Stimulated activated CD4-positive, alpha-beta T cell treated with anti-CD3 and anti-CD28 coated beads, Interleukin-12 subunit alpha, Interleukin-12 subunit beta, amount 100 ng/mL, for 24 hours (primary cell): ENCODE results near the gene RIPOR3.
"Not testable (repeated sequence)": the region's sequence is repeated elsewhere in the genome, so short reads cannot be mapped to it uniquely, and the experiment has no call there.

Experiments
- DNase-seq, 2 experiments: peaks; one replicate each; pipeline ENCODE4 v3.0.0-alpha.2; 2020; ENCODE audit warnings: low read depth in 2 of 2

Gene RIPOR3

GRCh38 chr20:50572938-50573777, 118.2 kb downstream of the RIPOR3 start:
- no peak for DNase-seq

- no peak for DNase-seq
These were observed 119.9 kb downstream of the RIPOR3 start for GRCh38 chr20:50571466-50571865.

DNA sequence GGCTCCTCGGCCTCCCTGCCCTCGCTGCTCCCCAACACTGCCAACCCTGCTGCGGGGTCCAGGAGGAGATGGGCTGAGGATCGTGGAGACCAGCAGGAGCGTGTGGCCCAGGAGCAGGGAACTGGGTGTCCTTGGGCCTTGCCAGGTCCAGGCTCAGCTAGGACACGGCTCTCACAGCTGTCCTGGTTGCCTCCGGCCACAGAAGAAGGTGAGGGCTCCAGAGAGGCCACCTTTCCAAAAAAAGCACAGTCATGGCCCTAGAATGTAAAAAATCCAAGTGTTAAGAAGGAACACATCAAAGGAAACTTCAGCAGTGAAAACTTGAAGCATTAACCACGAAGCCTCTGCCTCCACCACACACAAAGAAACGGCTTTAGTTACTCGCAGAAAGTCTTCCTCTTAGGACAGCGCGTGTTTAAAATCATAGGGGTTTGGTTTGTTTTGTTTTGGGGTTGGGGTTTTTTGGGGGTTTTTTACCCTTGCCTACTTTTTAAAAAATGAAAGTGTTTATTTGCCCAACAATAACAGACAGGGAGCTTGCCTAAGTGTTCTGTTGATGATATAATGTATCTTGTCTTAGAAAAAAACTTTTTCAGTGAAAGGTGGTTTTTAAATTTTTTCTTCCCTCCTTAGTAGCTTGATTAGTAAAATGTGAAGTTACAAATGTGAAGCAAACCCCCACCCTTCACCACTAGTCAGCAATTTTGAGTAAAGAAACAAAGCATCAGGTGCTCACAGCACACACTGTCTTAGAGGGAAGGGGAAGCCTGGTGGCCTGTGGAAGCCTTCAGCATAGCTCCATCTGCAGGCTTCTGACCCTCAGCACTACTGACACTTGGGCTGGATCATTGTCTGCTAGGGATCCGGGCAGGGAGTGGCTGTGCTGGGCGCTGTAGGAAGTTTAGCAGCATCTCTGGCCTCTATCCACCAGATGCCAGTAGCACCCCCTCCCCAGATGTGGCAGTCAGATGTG, 121.2 kb downstream of the RIPOR3 start:
- no peak for DNase-seq

DNA sequence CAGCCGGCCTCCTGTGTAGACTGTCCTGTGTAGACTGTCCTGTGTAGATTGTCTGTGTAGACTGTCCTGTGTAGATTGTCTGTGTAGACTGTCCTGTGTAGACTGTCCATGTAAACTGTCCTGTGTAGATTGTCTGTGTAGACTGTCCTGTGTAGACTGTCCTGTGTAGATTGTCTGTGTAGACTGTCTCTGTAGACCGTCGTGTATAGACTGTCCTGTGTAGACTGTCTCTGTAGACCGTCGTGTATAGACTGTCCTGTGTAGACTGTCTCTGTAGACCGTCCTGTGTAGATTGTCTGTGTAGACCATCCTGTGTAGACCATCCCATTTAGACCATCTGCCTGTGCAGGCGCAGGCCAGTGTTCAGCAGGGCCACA, 121.9 kb downstream of the RIPOR3 start:
- not testable (repeated sequence) for DNase-seq

- no peak for DNase-seq
These were observed 122.8 kb downstream of the RIPOR3 start for GRCh38 chr20:50568549-50568942.

GRCh38 chr20:50567860-50568548, 123.3 kb downstream of the RIPOR3 start:
- DNase-seq: no peak

DNA sequence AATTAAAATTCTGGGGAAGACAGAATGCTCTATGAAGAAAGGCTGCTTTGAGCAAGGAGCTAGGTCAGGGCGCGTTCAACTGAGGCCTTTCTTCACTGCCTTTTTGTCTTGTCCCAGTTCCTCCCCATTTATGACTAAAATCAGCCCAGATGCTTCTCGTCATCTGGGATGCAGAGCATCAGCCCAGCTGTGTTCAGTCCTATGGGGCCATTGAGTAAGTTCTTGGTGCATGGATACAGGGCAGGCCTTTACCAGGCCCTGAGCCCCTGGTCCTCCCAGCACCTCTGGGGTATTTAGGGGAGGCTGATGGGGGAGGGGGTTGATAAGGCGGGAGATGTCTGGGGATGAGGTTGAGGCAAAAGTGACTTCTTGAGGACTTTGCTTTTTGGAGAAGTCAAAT, 125.5 kb downstream of the RIPOR3 start:
- no peak for DNase-seq

DNA sequence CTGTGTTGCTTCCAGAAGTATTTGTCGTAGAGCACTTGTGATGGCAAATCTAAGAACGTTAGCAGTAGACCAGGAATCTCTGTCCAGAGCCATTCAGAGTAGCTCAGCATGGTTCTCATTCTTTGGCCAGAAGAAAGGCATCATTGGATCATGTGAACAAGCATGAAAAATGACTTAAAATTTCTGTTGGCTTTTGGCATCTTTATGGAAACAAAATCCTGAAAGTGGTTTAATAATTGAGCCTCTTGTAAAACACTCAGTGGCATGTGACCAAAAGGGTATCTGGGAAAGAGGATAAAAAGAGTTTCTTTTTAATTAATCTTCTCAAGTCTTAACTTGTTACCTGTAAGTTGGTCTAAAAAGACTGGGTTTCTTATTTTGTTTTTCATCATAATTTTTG, 126.0 kb downstream of the RIPOR3 start:
- DNase-seq: no peak

GRCh38 chr20:50563133-50563944, 128.0 kb downstream of the RIPOR3 start:
- DNase-seq: no peak

GRCh38 chr20:50562262-50562701, 129.1 kb downstream of the RIPOR3 start:
- DNase-seq: no peak

DNA sequence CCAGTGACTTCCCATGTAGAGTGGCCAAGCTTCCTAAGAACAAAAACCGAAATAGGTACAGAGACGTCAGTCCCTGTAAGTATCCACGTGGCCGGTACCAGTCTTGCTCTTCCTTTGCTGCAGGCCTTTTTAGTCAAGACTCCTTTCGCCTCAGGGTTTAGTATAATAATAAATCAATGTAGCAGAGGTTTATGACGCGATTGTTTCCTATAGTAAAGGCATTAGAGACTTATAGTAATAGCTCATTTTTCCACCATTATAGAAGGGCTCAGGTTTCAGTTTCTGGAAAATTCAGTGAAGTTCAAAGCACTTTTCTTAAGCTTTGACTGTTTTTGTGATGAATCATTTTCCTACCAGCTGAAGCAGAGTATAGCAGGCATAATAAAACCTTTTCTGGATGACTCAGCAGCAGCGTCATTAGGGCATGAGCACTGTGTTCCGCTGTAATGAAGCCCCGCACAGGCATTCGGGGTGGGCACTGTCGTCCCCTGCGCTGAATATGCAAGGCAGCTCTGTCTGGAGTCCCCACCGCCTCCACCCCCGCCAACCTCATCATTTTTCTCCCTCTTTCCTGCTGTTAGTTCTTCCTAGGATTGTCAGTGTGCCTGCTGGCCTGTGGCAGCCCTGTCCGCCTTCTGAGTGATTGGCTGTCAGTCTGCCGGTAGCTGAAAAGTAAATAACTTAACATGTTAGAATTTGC, 129.8 kb downstream of the RIPOR3 start:
- DNase-seq: peak; percentile 49

GRCh38 chr20:50560867-50561266, 130.5 kb downstream of the RIPOR3 start:
- no peak for DNase-seq

GRCh38 chr20:50559856-50560638, 131.3 kb downstream of the RIPOR3 start:
- DNase-seq: no peak

- DNase-seq: no peak
These were observed 132.2 kb downstream of the RIPOR3 start for GRCh38 chr20:50559149-50559548.

DNA sequence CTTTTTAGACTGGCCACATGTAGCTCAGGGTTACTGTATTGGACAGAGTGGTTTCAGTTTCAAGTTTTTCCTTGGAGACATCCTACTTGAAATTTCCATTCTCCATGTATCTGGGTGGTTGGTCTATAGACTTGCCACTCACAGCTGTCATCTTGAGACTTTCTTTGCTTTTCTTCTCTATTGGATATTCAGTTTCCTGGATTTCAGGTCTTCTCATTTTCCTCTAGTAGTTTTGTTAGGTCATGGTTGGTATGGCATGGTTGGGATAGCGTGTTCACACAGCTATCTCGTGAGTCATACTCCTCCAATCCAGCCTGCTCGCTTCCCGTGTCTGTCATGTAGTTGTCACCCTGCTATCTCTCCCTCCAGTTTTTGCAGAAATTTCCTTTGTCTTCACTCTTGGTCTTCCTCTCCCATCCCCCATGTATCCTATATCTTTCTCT, 132.8 kb downstream of the RIPOR3 start:
- DNase-seq: no peak

DNA sequence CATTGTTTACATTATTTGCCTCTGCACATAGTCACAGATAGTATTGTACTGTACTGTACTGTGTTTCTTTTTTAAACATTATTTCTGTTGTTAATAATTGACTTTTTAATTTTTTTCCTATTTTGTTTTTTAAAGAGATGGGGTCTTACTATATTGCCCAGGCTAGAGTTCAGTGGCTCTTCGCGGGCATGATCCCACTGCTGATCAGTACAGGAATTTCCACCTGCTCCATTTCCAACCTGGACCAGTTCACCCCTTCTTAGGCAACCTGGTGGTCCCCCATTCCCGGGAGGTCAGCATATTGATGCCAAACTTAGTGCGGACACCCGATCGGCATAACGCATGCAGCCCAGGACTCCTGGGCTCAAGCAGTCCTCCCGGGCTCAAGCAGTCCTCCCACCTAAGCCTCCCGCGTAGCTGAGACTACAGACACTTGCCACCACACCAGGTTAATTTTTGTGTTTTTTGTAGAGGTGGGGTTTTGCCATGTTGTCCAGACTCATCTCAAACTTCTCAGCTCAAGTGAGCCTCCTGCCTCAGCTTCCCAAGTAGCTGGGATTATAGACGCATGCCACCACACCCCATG, 133.7 kb downstream of the RIPOR3 start:
- DNase-seq: no peak

GRCh38 chr20:50555662-50556061, 135.7 kb downstream of the RIPOR3 start:
- DNase-seq: no peak

- no peak for DNase-seq
These were observed 136.4 kb downstream of the RIPOR3 start for GRCh38 chr20:50554694-50555579.
